GM21381 (cell line): ENCODE data around the gene SRP14.

Experiments used
- ATAC-seq: cut with Tn5 transposase; IDR thresholded peaks from one replicate; pipeline ENCODE4 v1.9.1; 2021; ENCODE audit warnings: mild to moderate bottlenecking, moderate library complexity; ENCODE audit not compliant: unreplicated experiment

SRP14 gene

DNA sequence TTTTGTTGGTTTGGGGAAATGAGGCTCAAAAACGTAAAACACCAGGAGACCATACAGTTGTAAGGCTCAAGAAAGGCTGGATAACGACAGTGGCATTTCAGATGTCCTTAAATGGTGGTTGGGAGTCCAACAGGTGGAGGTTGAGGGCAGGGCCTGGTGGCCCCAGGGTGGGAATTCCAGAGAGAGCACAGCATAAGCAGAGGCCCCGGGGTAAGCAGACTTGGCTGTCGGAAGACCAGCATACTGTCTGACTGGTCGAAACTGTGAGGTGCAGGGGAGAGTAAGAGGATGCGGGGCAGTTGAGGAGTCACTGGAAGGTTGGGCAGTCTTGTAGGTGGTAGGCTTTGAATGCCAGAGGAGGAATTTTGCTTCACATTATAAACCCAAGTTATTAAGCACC, 48.3 kb downstream of the SRP14 start:
- no peak for ATAC-seq

DNA sequence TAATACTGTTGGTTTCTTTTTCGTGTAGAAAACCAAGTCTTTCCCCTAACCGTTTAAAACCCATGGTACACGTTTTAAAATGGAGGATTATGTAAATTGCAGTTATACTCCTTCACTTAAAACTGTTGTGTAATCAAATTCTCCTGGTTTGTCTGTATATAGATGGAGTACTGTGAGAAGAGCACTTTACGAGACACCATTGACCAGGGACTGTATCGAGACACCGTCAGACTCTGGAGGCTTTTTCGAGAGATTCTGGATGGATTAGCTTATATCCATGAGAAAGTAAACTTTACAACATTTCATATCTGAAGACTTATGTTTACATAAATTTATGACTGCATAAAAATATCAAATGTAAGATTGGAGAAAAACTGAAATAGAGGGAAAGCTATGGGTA, 51.2 kb downstream of the SRP14 start:
- no peak for ATAC-seq
